H1 (cell line): ENCODE data around the gene ZNF532. TPM values are rescaled to one million over a fixed set of nuclear protein-coding genes. Genes with fewer than 3 reads are reported as not detected.

Experiments used
- CTCF ChIA-PET: fragments of 300-600 bp; sonication (Branson Sonifier 250); formaldehyde crosslinking; loops from one replicate; lab custom pipeline; 2021; ENCODE audit not compliant: partially characterized antibody; lab: Charles Lee
- POLR2A ChIA-PET: fragments of 300-600 bp; sonication (Branson Sonifier 250); formaldehyde crosslinking; loops from one replicate; lab custom pipeline; 2021; ENCODE audit warnings: inconsistent platforms; ENCODE audit not compliant: partially characterized antibody; lab: Charles Lee
- DNase-seq, 2 experiments: peaks; one replicate each; pipeline versions ENCODE4 v3.0.0 to v3.0.0-alpha.2; 2010 to 2022; ENCODE audit warnings: low spot score in 2 of 2, low read depth in 1 of 2, mixed read lengths in 1 of 2
- FAIRE-seq: peaks from 2 replicates; lab custom pipeline; 2011; peaks lifted over from hg19 to GRCh38; lab: Jason Lieb, UNC
- H2AFZ ChIP-seq: 2 replicates; pipeline ENCODE4 v1.8.1; 2012; ENCODE audit warnings: low read length, inconsistent platforms
- H2AK5ac ChIP-seq: 2 replicates; pipeline ENCODE4 v1.6.1; 2013; ENCODE audit warnings: low read depth, low read length
- H2BK120ac ChIP-seq: replicated peaks from 2 replicates; pipeline ENCODE3; 2013; ENCODE audit warnings: low read depth, low read length, inconsistent platforms
- H2BK12ac ChIP-seq: 2 replicates; pipeline ENCODE4 v1.6.1; 2013; ENCODE audit warnings: low read depth, low read length
- H2BK15ac ChIP-seq: 2 replicates; pipeline ENCODE4 v1.6.1; 2013; ENCODE audit warnings: low read length
- H2BK20ac ChIP-seq: 2 replicates; pipeline ENCODE4 v1.6.1; 2013; ENCODE audit warnings: low read length
- H2BK5ac ChIP-seq: 2 replicates; pipeline ENCODE4 v1.6.1; 2013; ENCODE audit warnings: low read depth, low read length
- H3K14ac ChIP-seq: 2 replicates; pipeline ENCODE4 v1.6.1; 2013; ENCODE audit warnings: inconsistent platforms; ENCODE audit not compliant: insufficient read length
- H3K18ac ChIP-seq: 2 replicates; pipeline ENCODE4 v1.6.1; 2013; ENCODE audit warnings: low read length; ENCODE audit errors: extremely low read depth
- H3K23ac ChIP-seq: 2 replicates; pipeline ENCODE4 v1.6.1; 2013; ENCODE audit warnings: inconsistent platforms; ENCODE audit not compliant: insufficient read length
- H3K23me2 ChIP-seq: 2 replicates; pipeline ENCODE4 v1.6.1; 2013; ENCODE audit warnings: low read depth, low read length
- H3K27ac ChIP-seq: 2 replicates; pipeline ENCODE4 v1.6.1; 2011; ENCODE audit warnings: low read depth, low read length, inconsistent platforms
- H3K27me3 ChIP-seq, 4 experiments: replicated peaks in 1 of 4; 1 replicate in 1 of 4; 2 replicates in 3 of 4; pipeline versions ENCODE4 v1.6.1 to v1.8.1; 2011 to 2013; ENCODE audit warnings: low read length in 3 of 4, mild to moderate bottlenecking in 3 of 4, inconsistent platforms in 2 of 4, mixed read lengths in 2 of 4, moderate library complexity in 1 of 4; ENCODE audit not compliant: control insufficient read depth in 3 of 4, insufficient read depth in 3 of 4; ENCODE audit errors: extremely low read depth in 1 of 4
- H3K36me3 ChIP-seq, 4 experiments: 2 replicates each; pipeline versions ENCODE4 v1.6.1 to v1.8.1; 2011 to 2013; ENCODE audit warnings: mild to moderate bottlenecking in 4 of 4, low read length in 3 of 4, moderate library complexity in 2 of 4, control low read depth in 1 of 4, inconsistent platforms in 1 of 4; ENCODE audit not compliant: insufficient read depth in 4 of 4, control insufficient read depth in 2 of 4
- H3K4ac ChIP-seq: replicated peaks from 2 replicates; pipeline ENCODE3; 2013; ENCODE audit warnings: low read length, low read depth, mixed read lengths, inconsistent platforms; ENCODE audit not compliant: insufficient read length
- H3K4me1 ChIP-seq, 4 experiments: replicated peaks in 1 of 4; 1 replicate in 1 of 4; 2 replicates in 3 of 4; pipeline versions ENCODE4 v1.6.1 to v1.8.1; 2011 to 2013; ENCODE audit warnings: low read length in 3 of 4, inconsistent platforms in 2 of 4, mixed read lengths in 1 of 4; ENCODE audit not compliant: insufficient read depth in 4 of 4, control insufficient read depth in 3 of 4
- H3K4me2 ChIP-seq, 2 experiments: 2 replicates each; pipeline versions ENCODE4 v1.6.1 to v1.8.1; 2011 to 2013; ENCODE audit warnings: low read depth in 2 of 2, low read length in 2 of 2, control low read depth in 1 of 2, inconsistent platforms in 1 of 2, mild to moderate bottlenecking in 1 of 2; ENCODE audit not compliant: insufficient read depth in 1 of 2
- H3K4me3 ChIP-seq, 4 experiments: fragments of 200-600, 300-600 bp in 1 of 4; sonication (generic), shearing (Covaris generic), sonication (Bioruptor Twin) in 1 of 4; 2 replicates each; pipeline versions ENCODE4 v1.5.1 to v1.8.1; 2011 to 2016; ENCODE audit warnings: low read length in 4 of 4, low read depth in 3 of 4, control low read depth in 2 of 4, inconsistent platforms in 2 of 4, mild to moderate bottlenecking in 2 of 4, mixed read lengths in 1 of 4, moderate library complexity in 1 of 4; ENCODE audit not compliant: insufficient read depth in 2 of 4; ENCODE audit errors: extremely low read depth in 1 of 4
- H3K56ac ChIP-seq: replicated peaks from 2 replicates; pipeline ENCODE3; 2013; ENCODE audit warnings: low read depth, mild to moderate bottlenecking, mixed read lengths, low read length, inconsistent platforms; ENCODE audit not compliant: insufficient read length
- H3K79me1 ChIP-seq: 2 replicates; pipeline ENCODE4 v1.6.1; 2013; ENCODE audit warnings: low read depth, low read length, control low read depth
- H3K79me2 ChIP-seq, 2 experiments: 2 replicates each; pipeline versions ENCODE4 v1.6.1 to v1.8.1; 2012 to 2013; ENCODE audit warnings: low read length in 2 of 2, mild to moderate bottlenecking in 2 of 2, inconsistent platforms in 1 of 2; ENCODE audit not compliant: insufficient read depth in 2 of 2, control insufficient read depth in 1 of 2
- H3K9ac ChIP-seq, 4 experiments: replicated peaks in 1 of 4; 1 replicate in 1 of 4; 2 replicates in 3 of 4; pipeline versions ENCODE4 v1.6.1 to v1.8.1; 2011 to 2013; ENCODE audit warnings: low read depth in 3 of 4, low read length in 3 of 4, control low read depth in 2 of 4, mild to moderate bottlenecking in 2 of 4, moderate library complexity in 2 of 4, inconsistent platforms in 1 of 4; ENCODE audit errors: extremely low read depth in 1 of 4
- H3K9me3 ChIP-seq, 2 experiments: 2 replicates each; pipeline versions ENCODE4 v1.6.1 to v1.8.1; 2012 to 2013; ENCODE audit warnings: mild to moderate bottlenecking in 2 of 2, moderate library complexity in 2 of 2, control low read depth in 1 of 2, inconsistent platforms in 1 of 2, low read depth in 1 of 2, low read length in 1 of 2, mixed read lengths in 1 of 2; ENCODE audit not compliant: insufficient read depth in 2 of 2
- H4K20me1 ChIP-seq, 2 experiments: replicated peaks in 1 of 2; 2 replicates each; pipeline versions ENCODE3 to v1.8.1; 2011 to 2013; ENCODE audit warnings: inconsistent platforms in 2 of 2, low read length in 2 of 2, mild to moderate bottlenecking in 1 of 2; ENCODE audit not compliant: insufficient read depth in 2 of 2, control insufficient read depth in 1 of 2
- H4K5ac ChIP-seq: 2 replicates; pipeline ENCODE4 v1.6.1; 2013; ENCODE audit warnings: low read length, low read depth, mixed read lengths, inconsistent platforms; ENCODE audit not compliant: insufficient read length
- H4K8ac ChIP-seq: 2 replicates; pipeline ENCODE4 v1.8.0; 2013; ENCODE audit warnings: mild to moderate bottlenecking, moderate library complexity, low read length, inconsistent platforms; ENCODE audit not compliant: insufficient read depth; ENCODE audit errors: extremely low read depth
- H4K91ac ChIP-seq: replicated peaks from 2 replicates; pipeline ENCODE3; 2013; ENCODE audit warnings: low read length, mixed read lengths, inconsistent platforms; ENCODE audit not compliant: insufficient read length
- ASH2L ChIP-seq: fragments of 200-600, 300-600 bp; sonication (generic); IDR thresholded peaks from one replicate; pipeline ENCODE4 v1.7.1; 2017; ENCODE audit warnings: low read length
- CHD1 ChIP-seq: IDR thresholded peaks from 2 replicates; pipeline ENCODE4 v1.6.1; 2012; ENCODE audit warnings: low read depth, low read length, improper control_type of control experiment
- CHD2 ChIP-seq: IDR thresholded peaks from 2 replicates; pipeline ENCODE4 v1.6.1; 2012; ENCODE audit warnings: low read length, improper control_type of control experiment
- GTF2F1 ChIP-seq: IDR thresholded peaks from 2 replicates; pipeline ENCODE4 v1.6.1; 2012; ENCODE audit warnings: low read depth, low read length, improper control_type of control experiment, borderline replicate concordance
- JUND ChIP-seq: IDR thresholded peaks from 2 replicates; pipeline ENCODE4 v1.6.1; 2011; ENCODE audit warnings: mild to moderate bottlenecking, improper control_type of control experiment, low read length
- KDM4A ChIP-seq: IDR thresholded peaks from one replicate; pipeline ENCODE4 v1.7.1; 2012; ENCODE audit warnings: low read depth, mild to moderate bottlenecking, moderate library complexity, low read length, inconsistent platforms; ENCODE audit not compliant: severe bottlenecking
- NRF1 ChIP-seq: IDR thresholded peaks from 2 replicates; pipeline ENCODE4 v1.6.1; 2011; ENCODE audit warnings: mild to moderate bottlenecking, low read depth, low read length, improper control_type of control experiment
- POU5F1 ChIP-seq: IDR thresholded peaks from 2 replicates; pipeline ENCODE4 v1.6.1; 2011; ENCODE audit warnings: low read depth, mild to moderate bottlenecking, low read length, moderate library complexity
- RFX5 ChIP-seq: IDR thresholded peaks from 2 replicates; pipeline ENCODE4 v1.6.1; 2011; ENCODE audit warnings: low read depth, low read length, improper control_type of control experiment, borderline replicate concordance
- SRF ChIP-seq: IDR thresholded peaks from 2 replicates; pipeline ENCODE4 v1.6.1; 2011; ENCODE audit warnings: mild to moderate bottlenecking, low read depth, low read length, moderate library complexity
- TBP ChIP-seq: IDR thresholded peaks from 2 replicates; pipeline ENCODE4 v1.6.1; 2011; ENCODE audit warnings: low read depth, low read length, improper control_type of control experiment
- USF2 ChIP-seq: IDR thresholded peaks from 2 replicates; pipeline ENCODE4 v1.6.1; 2011; ENCODE audit warnings: low read length, improper control_type of control experiment
- WGBS, 2 experiments: shearing (Covaris generic) in 1 of 2; methylation state at CpG; one replicate each; pipeline versions ENCODE4 v1.1.6 to v1.1.7; 2013 to 2015; ENCODE audit warnings: low lambda C conversion rate in 2 of 2, mixed read lengths in 2 of 2, inconsistent platforms in 1 of 2, low coverage in 1 of 2, missing lambda C conversion rate in 1 of 2; ENCODE audit not compliant: insufficient replicate concordance in 2 of 2, insufficient coverage in 1 of 2, insufficient read length in 1 of 2; ENCODE audit errors: extremely low coverage in 1 of 2, missing lambda C conversion rate in 1 of 2; 5-methylcytosine and 5-hydroxymethylcytosine counted together
- polyA plus RNA-seq, 7 experiments: library from polyadenylated mRNA; depleted of rRNA in 3 of 7; stranded (reverse) in 5 of 7; unstranded in 2 of 7; fragments of >200 nt in 5 of 7; fragments of 200-250 nt in 2 of 7; gene quantifications; 1 replicate in 5 of 7; 2 replicates in 1 of 7; 4 replicates in 1 of 7; pipeline versions ENCODE4 v1.2.1 to v1.2.3, GENCODE V29; 2011 to 2013; ENCODE audit warnings: missing spikeins in 2 of 7, mixed read lengths in 2 of 7
- total RNA-seq: library from RNA; stranded (reverse); fragmentation: NEBNext Ultra II Directional; extraction: Animal tissue kit (Norgen Biotek cat#: 25700); gene quantifications from 2 replicates; pipeline ENCODE4 v1.2.1, GENCODE V29; 2021

ZNF532 gene
- total and polyA plus RNA-seq, 2 of the 8 experiments (the other 6 are each of a cell fraction or from before 2014, with no cell fraction given), result 143 to 240 TPM

- H3K79me1 ChIP-seq, result peaks cover 8% of the 10 kb centered on the region; the same call in 1 of the 2 replicates
- no peak overlapping the region for H4K8ac ChIP-seq
- H2BK15ac ChIP-seq, result no peak overlapping the region
- FAIRE-seq (no peak), DNase-seq (no peak)
- peaks cover 0 to 2% (median 0%) of the 10 kb centered on the region in 4 experiments; a peak in 2 of 7 replicates for H3K4me1 ChIP-seq
- no peak overlapping the region for H3K9ac ChIP-seq
- H2BK12ac ChIP-seq, result no peak overlapping the region
- H3K56ac ChIP-seq, result no peak overlapping the region
- no peak overlapping the region for H2BK5ac ChIP-seq
- H3K4me2 ChIP-seq, result no peak overlapping the region
- H3K9me3 ChIP-seq, result no peaks in the 10 kb centered on the region; a peak in 1 of 4 replicates
- no peak overlapping the region for H3K27ac ChIP-seq
- no peak overlapping the region for H3K4me3 ChIP-seq
- H3K79me2 ChIP-seq, result peaks cover 0 to 69% of the 10 kb centered on the region in 2 experiments; a peak in 3 of 4 replicates
- H3K23ac ChIP-seq, result no peak overlapping the region
- H3K4ac ChIP-seq, result no peak overlapping the region
- H4K5ac ChIP-seq, result no peak overlapping the region
- H4K20me1 ChIP-seq, result peaks cover 3 to 6% of the 10 kb centered on the region in 2 experiments
- peaks cover 10 to 72% (median 44%) of the 10 kb centered on the region in 4 experiments for H3K36me3 ChIP-seq
- H2AK5ac ChIP-seq, result no peak overlapping the region
- no peaks in the 10 kb centered on the region for H3K27me3 ChIP-seq
- H3K23me2 ChIP-seq, result peaks cover 1% of the 10 kb centered on the region; the same call in 1 of the 2 replicates
- H2BK20ac ChIP-seq, result no peak overlapping the region
- no peak overlapping the region for H3K18ac ChIP-seq
- 93% methylated on average over 3 of the region's 3 CpGs; no CpG with 5 or more reads in 1 of the 2 experiments for WGBS, 2 experiments
- ChIA-PET POLR2A (interaction anchor here (0.8 to 2.1 kb wide), 6 partner anchors 9 to 67 kb away, joined by 3 to 9 read pairs (median 4); no protein-coding TSS in a partner anchor), CTCF (interaction anchor here (1.3 kb wide), 1 partner anchor 12 kb away, joined by 3 read pairs; no protein-coding TSS in a partner anchor)
- no peak overlapping the region for H2BK120ac ChIP-seq
- no peak overlapping the region for H2AFZ ChIP-seq
- no peak overlapping the region for H3K14ac ChIP-seq
- no peak overlapping the region for H4K91ac ChIP-seq
- no peak for TF ChIP-seq CHD2
- no peak for TF ChIP-seq USF2
- TF ChIP-seq GTF2F1, result no peak
- TF ChIP-seq CHD1, result no peak
- TF ChIP-seq NRF1, result no peak
- TF ChIP-seq RFX5, result no peak
- no peak for TF ChIP-seq TBP
- no peak for TF ChIP-seq JUND
- no peak for TF ChIP-seq ASH2L
- TF ChIP-seq KDM4A, result no peak
- no peak for TF ChIP-seq SRF
- no peak for TF ChIP-seq POU5F1
These were observed 72.6 kb downstream of the ZNF532 start for GRCh38 chr18:58937071-58937886.
